ENCODE data around the gene WLS.

- no peak for TF ChIP-seq CTCF (IDR thresholded peaks at IDR 0.05)
- TF ChIP-seq POLR2A (IDR thresholded peaks at IDR 0.05), result no peak
- no peak for TF ChIP-seq POLR2AphosphoS5 (IDR thresholded peaks at IDR 0.05; ENCODE audit: insufficient read depth in 1 of 2, low read depth in 1 of 2)
Measured at GRCh38 chr1:68164918-68165317, 67.4 kb downstream of the WLS start.

All from vagina (tissue), 2 donors.